ENCODE measurements around the gene NAGK.
A peak's percentile ranks its signal among the peaks of the same experiment; 100 is the strongest.
"Not testable (repeated sequence)": the region's sequence is repeated elsewhere in the genome, so short reads cannot be mapped to it uniquely, and the experiment has no call there.

Gene NAGK

DNA sequence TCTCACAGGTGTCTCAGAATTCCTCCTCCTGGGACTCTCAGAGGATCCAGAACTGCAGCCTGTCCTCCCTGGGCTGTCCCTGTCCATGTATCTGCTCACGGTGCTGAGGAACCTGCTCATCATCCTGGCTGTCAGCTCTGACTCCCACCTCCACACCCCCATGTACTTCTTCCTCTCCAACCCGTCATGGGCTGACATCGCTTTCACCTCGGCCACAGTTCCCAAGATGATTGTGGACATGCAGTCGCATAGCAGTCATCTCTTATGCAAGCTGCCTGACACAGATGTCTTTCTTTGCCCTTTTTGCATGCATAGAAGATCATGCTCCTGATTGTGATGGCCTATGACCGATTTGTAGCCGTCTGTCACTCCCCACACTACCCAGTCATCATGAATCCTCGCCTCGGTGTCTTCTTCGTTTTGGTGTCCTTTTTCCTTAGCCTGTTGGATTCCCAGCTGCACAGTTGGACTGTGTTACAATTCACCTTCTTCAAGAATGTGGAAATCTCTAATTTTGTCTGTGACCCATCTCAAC lies 13.2 kb upstream of the NAGK start:
- H3K9ac ChIP-seq (ENCODE audit: low read depth, low read length); H3K4me1 ChIP-seq (ENCODE audit: control insufficient read depth, insufficient read depth, low read length); H3K36me3 ChIP-seq (ENCODE audit: control insufficient read depth, insufficient read depth, low read length); H3K9me3 ChIP-seq (ENCODE audit: control insufficient read depth, insufficient read depth, low read length); H3K4me3 ChIP-seq (ENCODE audit: low read depth, low read length); H3K27me3 ChIP-seq (ENCODE audit: control insufficient read depth, insufficient read depth, low read length): not testable (repeated sequence)

DNA sequence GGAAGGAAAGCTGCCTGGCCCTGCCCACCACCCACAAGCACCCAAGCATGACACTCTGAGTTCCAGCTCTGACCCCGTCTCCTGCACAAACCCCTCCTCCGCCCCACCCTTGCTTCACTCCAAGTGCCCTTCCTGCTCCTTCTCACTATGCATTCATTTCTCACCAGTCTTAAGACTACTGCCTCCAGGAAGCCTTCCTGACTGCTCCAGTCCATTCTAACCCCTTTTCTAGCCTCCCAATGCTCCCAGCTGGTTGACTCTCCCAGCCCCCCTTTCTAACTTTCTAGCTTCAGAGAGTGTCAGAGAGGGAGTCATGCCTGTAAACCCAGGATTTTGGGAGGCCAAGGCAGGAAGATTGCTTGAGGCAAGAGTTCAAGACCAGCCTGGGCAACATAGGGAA lies 8.2 kb upstream of the NAGK start:
- H3K4me3 ChIP-seq (ENCODE audit: low read depth, low read length): no peak overlapping the region
- no peaks in the 10 kb centered on the region for H3K9me3 ChIP-seq (ENCODE audit: control insufficient read depth, insufficient read depth, low read length)
- no peak overlapping the region for H3K9ac ChIP-seq (ENCODE audit: low read depth, low read length)
- peaks cover 4% of the 10 kb centered on the region for H3K27me3 ChIP-seq (ENCODE audit: control insufficient read depth, insufficient read depth, low read length)
- no peaks in the 10 kb centered on the region for H3K36me3 ChIP-seq (ENCODE audit: control insufficient read depth, insufficient read depth, low read length)
- no peaks in the 10 kb centered on the region for H3K4me1 ChIP-seq (ENCODE audit: control insufficient read depth, insufficient read depth, low read length)

- Histone ChIP-seq H3K27me3 (ENCODE audit: control insufficient read depth, insufficient read depth, low read length) (peaks cover 4% of the 10 kb centered on the region), H3K9ac (ENCODE audit: low read depth, low read length) (no peak overlapping the region), H3K9me3 (ENCODE audit: control insufficient read depth, insufficient read depth, low read length) (no peaks in the 10 kb centered on the region), H3K4me3 (ENCODE audit: low read depth, low read length) (no peak overlapping the region), H3K36me3 (ENCODE audit: control insufficient read depth, insufficient read depth, low read length) (no peaks in the 10 kb centered on the region), H3K4me1 (ENCODE audit: control insufficient read depth, insufficient read depth, low read length) (no peaks in the 10 kb centered on the region)
Measured at GRCh38 chr2:71060871-71061270, 7.6 kb upstream of the NAGK start.

- H3K9me3 ChIP-seq (ENCODE audit: control insufficient read depth, insufficient read depth, low read length): no peaks in the 10 kb centered on the region
- no peaks in the 10 kb centered on the region for H3K36me3 ChIP-seq (ENCODE audit: control insufficient read depth, insufficient read depth, low read length)
- H3K4me1 ChIP-seq (ENCODE audit: control insufficient read depth, insufficient read depth, low read length): peaks cover 4% of the 10 kb centered on the region
- no peak overlapping the region for H3K4me3 ChIP-seq (ENCODE audit: low read depth, low read length)
- H3K27me3 ChIP-seq (ENCODE audit: control insufficient read depth, insufficient read depth, low read length): peaks cover 4% of the 10 kb centered on the region
- no peak overlapping the region for H3K9ac ChIP-seq (ENCODE audit: low read depth, low read length)
Measured at GRCh38 chr2:71063216-71063615, 5.2 kb upstream of the NAGK start.

GRCh38 chr2:71064110-71064611 lies 4.3 kb upstream of the NAGK start:
- Histone ChIP-seq H3K27me3 (ENCODE audit: control insufficient read depth, insufficient read depth, low read length) (peaks cover 4% of the 10 kb centered on the region), H3K36me3 (ENCODE audit: control insufficient read depth, insufficient read depth, low read length) (no peaks in the 10 kb centered on the region), H3K4me1 (ENCODE audit: control insufficient read depth, insufficient read depth, low read length) (peaks cover 4% of the 10 kb centered on the region), H3K9ac (ENCODE audit: low read depth, low read length) (no peak overlapping the region), H3K9me3 (ENCODE audit: control insufficient read depth, insufficient read depth, low read length) (no peaks in the 10 kb centered on the region), H3K4me3 (ENCODE audit: low read depth, low read length) (no peak overlapping the region)

- Histone ChIP-seq H3K36me3 (ENCODE audit: control insufficient read depth, insufficient read depth, low read length) (no peaks in the 10 kb centered on the region), H3K27me3 (ENCODE audit: control insufficient read depth, insufficient read depth, low read length) (peaks cover 4% of the 10 kb centered on the region), H3K4me1 (ENCODE audit: control insufficient read depth, insufficient read depth, low read length) (peaks cover 4% of the 10 kb centered on the region), H3K9me3 (ENCODE audit: control insufficient read depth, insufficient read depth, low read length) (no peaks in the 10 kb centered on the region), H3K9ac (ENCODE audit: low read depth, low read length) (no peak overlapping the region), H3K4me3 (ENCODE audit: low read depth, low read length) (no peak overlapping the region)
Measured at GRCh38 chr2:71064754-71065621, 3.5 kb upstream of the NAGK start.

DNA sequence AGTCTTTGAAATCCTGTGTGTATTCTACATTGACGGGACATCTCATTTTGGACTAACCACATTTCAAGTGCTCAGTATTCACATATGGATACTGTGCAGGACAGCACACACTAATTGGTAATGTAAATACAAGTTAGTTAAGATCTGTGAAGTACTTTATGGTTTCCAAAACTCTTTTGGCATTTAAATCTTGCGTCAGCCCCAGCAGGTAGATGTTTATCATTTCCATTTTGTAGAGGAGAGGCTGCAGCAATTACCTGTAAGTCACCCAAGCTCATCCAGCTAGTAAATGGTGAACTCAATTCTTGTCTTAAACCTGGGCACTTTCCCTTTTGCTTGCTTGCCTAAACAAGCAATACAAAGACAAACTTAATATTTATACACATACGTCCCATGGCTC lies 1.6 kb upstream of the NAGK start:
- Histone ChIP-seq H3K9me3 (ENCODE audit: control insufficient read depth, insufficient read depth, low read length) (no peaks in the 10 kb centered on the region), H3K4me3 (ENCODE audit: low read depth, low read length) (no peak overlapping the region)

DNA sequence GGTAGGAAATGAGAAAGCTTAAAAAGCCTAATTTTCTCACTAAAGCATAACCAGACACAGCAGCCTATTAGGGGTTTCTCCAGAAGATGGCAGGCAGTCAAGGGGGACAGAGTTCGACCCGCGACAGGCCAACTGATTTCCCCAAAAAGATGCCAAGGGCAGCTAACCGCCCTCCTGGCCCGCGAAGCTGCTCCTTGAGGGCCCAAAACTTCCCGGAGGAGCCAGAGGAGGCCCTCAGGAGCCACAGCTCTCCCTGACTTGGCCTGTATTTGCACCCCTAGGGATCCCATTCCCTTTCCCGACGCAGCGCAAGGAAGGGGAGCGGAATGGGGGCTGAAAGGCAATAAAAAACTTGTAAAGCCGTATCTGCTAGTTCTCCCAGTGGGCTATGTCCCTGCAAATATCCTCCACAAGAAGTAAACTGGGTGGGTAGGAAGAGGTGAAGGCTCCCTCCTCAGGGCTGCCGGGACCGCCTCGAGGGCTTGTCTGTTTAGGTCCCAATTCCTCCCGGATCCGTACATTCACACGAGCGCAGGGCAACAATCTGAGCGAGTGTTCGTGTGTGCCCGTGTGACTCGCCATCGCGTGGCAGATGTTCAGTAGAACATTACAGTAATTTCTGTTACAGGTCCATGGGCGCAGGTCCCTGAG lies 756 bp upstream of the NAGK start:
- Histone ChIP-seq H3K27me3 (ENCODE audit: control insufficient read depth, insufficient read depth, low read length) (peaks cover 4% of the 10 kb centered on the region), H3K36me3 (ENCODE audit: control insufficient read depth, insufficient read depth, low read length) (peaks cover under 1% of the 10 kb centered on the region), H3K4me1 (ENCODE audit: control insufficient read depth, insufficient read depth, low read length) (peaks cover 4% of the 10 kb centered on the region), H3K9me3 (ENCODE audit: control insufficient read depth, insufficient read depth, low read length) (no peaks in the 10 kb centered on the region), H3K9ac (ENCODE audit: low read depth, low read length) (peak overlapping the region; percentile 71), H3K4me3 (ENCODE audit: low read depth, low read length) (peak overlapping the region; percentile 98)

More for the DNA sequence above, 1.6 kb upstream of the NAGK start:
- peaks cover 4% of the 10 kb centered on the region for H3K27me3 ChIP-seq (ENCODE audit: control insufficient read depth, insufficient read depth, low read length)
- H3K4me1 ChIP-seq (ENCODE audit: control insufficient read depth, insufficient read depth, low read length): peaks cover 4% of the 10 kb centered on the region
- no peak overlapping the region for H3K9ac ChIP-seq (ENCODE audit: low read depth, low read length)
- H3K36me3 ChIP-seq (ENCODE audit: control insufficient read depth, insufficient read depth, low read length): no peaks in the 10 kb centered on the region

DNA sequence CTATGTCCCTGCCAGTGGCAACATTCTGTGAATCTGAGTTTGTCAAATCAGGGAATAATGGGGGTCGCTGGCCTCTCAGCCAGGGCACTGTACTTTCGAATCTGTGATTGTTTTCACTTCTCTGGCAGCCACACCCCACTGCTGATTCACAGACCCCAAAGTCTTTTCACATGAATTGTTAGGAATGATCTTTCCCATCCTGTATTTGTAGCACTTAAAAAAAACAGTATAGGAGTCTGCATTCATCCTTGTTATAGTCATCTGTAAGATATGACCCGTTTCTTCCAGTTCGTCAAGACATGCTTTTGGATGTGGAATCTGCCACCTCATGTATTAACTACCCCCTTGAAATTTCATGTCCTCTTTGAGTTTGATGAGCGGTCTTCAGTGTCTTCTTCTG lies 928 bp downstream of the NAGK start:
- Histone ChIP-seq H3K4me3 (ENCODE audit: low read depth, low read length) (peak overlapping the region; percentile 98), H3K36me3 (ENCODE audit: control insufficient read depth, insufficient read depth, low read length) (peaks cover 12% of the 10 kb centered on the region), H3K4me1 (ENCODE audit: control insufficient read depth, insufficient read depth, low read length) (peaks cover 4% of the 10 kb centered on the region), H3K9ac (ENCODE audit: low read depth, low read length) (no peak overlapping the region), H3K27me3 (ENCODE audit: control insufficient read depth, insufficient read depth, low read length) (peaks cover 4% of the 10 kb centered on the region), H3K9me3 (ENCODE audit: control insufficient read depth, insufficient read depth, low read length) (no peaks in the 10 kb centered on the region)

- Histone ChIP-seq H3K27me3 (ENCODE audit: control insufficient read depth, insufficient read depth, low read length) (no peaks in the 10 kb centered on the region), H3K4me1 (ENCODE audit: control insufficient read depth, insufficient read depth, low read length) (peaks cover 4% of the 10 kb centered on the region), H3K4me3 (ENCODE audit: low read depth, low read length) (no peak overlapping the region), H3K9ac (ENCODE audit: low read depth, low read length) (no peak overlapping the region), H3K36me3 (ENCODE audit: control insufficient read depth, insufficient read depth, low read length) (peaks cover 16% of the 10 kb centered on the region), H3K9me3 (ENCODE audit: control insufficient read depth, insufficient read depth, low read length) (no peaks in the 10 kb centered on the region)
Measured at GRCh38 chr2:71070294-71071093, 2.0 kb downstream of the NAGK start.

- H3K4me3 ChIP-seq (ENCODE audit: low read depth, low read length): no peak overlapping the region
- H3K4me1 ChIP-seq (ENCODE audit: control insufficient read depth, insufficient read depth, low read length): peaks cover 4% of the 10 kb centered on the region
- H3K36me3 ChIP-seq (ENCODE audit: control insufficient read depth, insufficient read depth, low read length): peaks cover 25% of the 10 kb centered on the region
- no peaks in the 10 kb centered on the region for H3K27me3 ChIP-seq (ENCODE audit: control insufficient read depth, insufficient read depth, low read length)
- H3K9me3 ChIP-seq (ENCODE audit: control insufficient read depth, insufficient read depth, low read length): no peaks in the 10 kb centered on the region
- no peak overlapping the region for H3K9ac ChIP-seq (ENCODE audit: low read depth, low read length)
Measured at GRCh38 chr2:71071681-71072398, 3.4 kb downstream of the NAGK start.
